GM23338 (cell line): Measurements from ENCODE around the gene MRPS11. TPM values are rescaled to one million over a fixed set of nuclear protein-coding genes. Genes with fewer than 3 reads are reported as not detected.

ENCODE experiments used
- ATAC-seq: fragments of 200-7000 bp; cut with Tn5 transposase; 3 replicates; pipeline ENCODE4 v1.9.1; 2020
- DNase-seq: peaks from one replicate; pipeline ENCODE4 v3.0.0-alpha.2; 2015; ENCODE audit warnings: low spot score
- H2AFZ ChIP-seq: fragments of 200-600 bp; sonication (generic); 2 replicates; pipeline ENCODE4 v1.8.0; 2016; ENCODE audit warnings: antibody characterized with exemption, mild to moderate bottlenecking, moderate library complexity
- H3F3A ChIP-seq: fragments of 200-600 bp; sonication (generic); replicated peaks from 2 replicates; pipeline ENCODE4 v1.8.0; 2017; ENCODE audit warnings: antibody characterized with exemption, mixed run types, low read depth
- H3K27ac ChIP-seq: fragments of 200-600 bp; sonication (generic); 2 replicates; pipeline ENCODE4 v1.6.1; 2016; ENCODE audit warnings: low read depth
- H3K27me3 ChIP-seq: fragments of 200-600 bp; sonication (generic); 2 replicates; pipeline ENCODE4 v1.8.0; 2016; ENCODE audit warnings: mild to moderate bottlenecking, mixed run types, moderate library complexity; ENCODE audit not compliant: insufficient read depth
- H3K36me3 ChIP-seq: fragments of 200-600 bp; sonication (generic); 2 replicates; pipeline ENCODE4 v1.8.0; 2016; ENCODE audit warnings: mild to moderate bottlenecking; ENCODE audit not compliant: insufficient read depth
- H3K4me1 ChIP-seq: fragments of 200-600 bp; sonication (generic); 2 replicates; pipeline ENCODE4 v1.8.0; 2016; ENCODE audit warnings: mild to moderate bottlenecking, moderate library complexity; ENCODE audit not compliant: insufficient read depth
- H3K4me2 ChIP-seq: fragments of 200-600 bp; sonication (generic); 2 replicates; pipeline ENCODE4 v1.7.1; 2017; ENCODE audit warnings: mixed run types
- H3K4me3 ChIP-seq: fragments of 200-600 bp; sonication (generic); 2 replicates; pipeline ENCODE4 v1.6.1; 2016; ENCODE audit warnings: mixed run types
- H3K79me2 ChIP-seq: fragments of 200-600 bp; sonication (generic); replicated peaks from 2 replicates; pipeline ENCODE4 v1.8.0; 2017; ENCODE audit warnings: mild to moderate bottlenecking; ENCODE audit not compliant: insufficient read depth
- H3K9me2 ChIP-seq: fragments of 200-600 bp; sonication (generic); 2 replicates; pipeline ENCODE4 v1.8.0; 2017; ENCODE audit not compliant: insufficient read depth
- H4K20me1 ChIP-seq: fragments of 200-600 bp; sonication (generic); replicated peaks from 2 replicates; pipeline ENCODE4 v1.8.0; 2017; ENCODE audit warnings: mild to moderate bottlenecking; ENCODE audit not compliant: insufficient read depth
- H3K27ac Mint-ChIP-seq: 2 replicates; pipeline ENCODE4 v1.8.0; 2020; ENCODE audit warnings: inconsistent platforms, mild to moderate bottlenecking, moderate library complexity, mixed read lengths
- H3K27me3 Mint-ChIP-seq: 3 replicates; pipeline ENCODE4 v1.8.0; 2022; ENCODE audit warnings: low read depth, mild to moderate bottlenecking, moderate library complexity, mixed read lengths, inconsistent platforms; ENCODE audit not compliant: insufficient read depth, poor library complexity
- H3K36me3 Mint-ChIP-seq: 3 replicates; pipeline ENCODE4 v1.8.0; 2021; ENCODE audit warnings: low read depth, mild to moderate bottlenecking, inconsistent platforms, moderate library complexity, mixed read lengths
- H3K4me1 Mint-ChIP-seq: 3 replicates; pipeline ENCODE4 v1.8.0; 2020; ENCODE audit warnings: mild to moderate bottlenecking, inconsistent platforms, mixed read lengths
- H3K4me3 Mint-ChIP-seq: 3 replicates; pipeline ENCODE4 v1.8.0; 2021; ENCODE audit warnings: moderate library complexity, mild to moderate bottlenecking, inconsistent platforms, mixed read lengths
- H3K9me3 Mint-ChIP-seq: 3 replicates; pipeline ENCODE4 v1.8.0; 2020; ENCODE audit warnings: moderate library complexity, mild to moderate bottlenecking, inconsistent platforms, mixed read lengths
- CTCF ChIP-seq, 2 experiments: fragments of 200-600 bp in 1 of 2; sonication (generic) in 1 of 2; conservative IDR thresholded peaks; 2 replicates each; pipeline versions ENCODE4 v1.5.1 to v1.6.1; 2016 to 2017; ENCODE audit warnings: antibody characterized with exemption in 2 of 2, low read depth in 2 of 2, mild to moderate bottlenecking in 2 of 2, moderate library complexity in 1 of 2
- ETS1 ChIP-seq: IDR thresholded peaks from 2 replicates; pipeline ENCODE4 v1.6.1; 2016; ENCODE audit warnings: antibody characterized with exemption
- EZH2 ChIP-seq: fragments of 200-600 bp; sonication (generic); IDR thresholded peaks from one replicate; pipeline ENCODE4 v1.8.0; 2017; ENCODE audit warnings: antibody characterized with exemption, mild to moderate bottlenecking, low read depth; ENCODE audit not compliant: unreplicated experiment
- EZH2phosphoT487 ChIP-seq: fragments of 200-600 bp; sonication (generic); IDR thresholded peaks from one replicate; pipeline ENCODE4 v1.8.1; 2018; ENCODE audit warnings: antibody characterized with exemption; ENCODE audit not compliant: unreplicated experiment
- JUNB ChIP-seq: IDR thresholded peaks from one replicate; pipeline ENCODE4 v1.6.1; 2016; ENCODE audit warnings: antibody characterized with exemption; ENCODE audit not compliant: unreplicated experiment
- NANOG ChIP-seq: IDR thresholded peaks from 2 replicates; pipeline ENCODE4 v1.6.1; 2016; ENCODE audit warnings: antibody characterized with exemption, borderline replicate concordance
- POLR2AphosphoS5 ChIP-seq: IDR thresholded peaks from 2 replicates; pipeline ENCODE4 v1.6.1; 2016; ENCODE audit warnings: antibody characterized with exemption, low read depth
- REST ChIP-seq: IDR thresholded peaks from one replicate; pipeline ENCODE4 v1.6.1; 2018; ENCODE audit warnings: antibody characterized with exemption; ENCODE audit not compliant: unreplicated experiment
- STAT1 ChIP-seq: IDR thresholded peaks from one replicate; pipeline ENCODE4 v1.6.1; 2016; ENCODE audit warnings: antibody characterized with exemption; ENCODE audit not compliant: unreplicated experiment
- ZNF114 ChIP-seq: fragments of 250-450 bp; sonication (Bioruptor Pico); IDR thresholded peaks from 2 replicates; pipeline ENCODE4 v1.5.0; 2020; ENCODE audit warnings: mild to moderate bottlenecking, moderate library complexity
- ZNF331 ChIP-seq: fragments of 250-450 bp; sonication (Bioruptor Pico); IDR thresholded peaks from 2 replicates; pipeline ENCODE4 v1.5.0; 2020; ENCODE audit warnings: low read depth, mild to moderate bottlenecking, moderate library complexity
- ZNF462 ChIP-seq: fragments of 250-450 bp; sonication (Bioruptor Pico); IDR thresholded peaks from 2 replicates; pipeline ENCODE4 v1.5.0; 2020; ENCODE audit warnings: mild to moderate bottlenecking, moderate library complexity
- polyA plus RNA-seq: library from polyadenylated mRNA; unstranded; fragments of >200 nt; fragmentation: Nextera tagmentation; extraction: Ambion mirVana; gene quantifications from 2 replicates; pipeline ENCODE4 v1.2.1, GENCODE V29; 2016
- total RNA-seq: library from RNA; depleted of rRNA; stranded (reverse); fragments of >200 nt; shearing (Covaris generic); gene quantifications from 2 replicates; pipeline ENCODE4 v1.2.3, GENCODE V29; 2014

The MRPS11 gene
- total and polyA plus RNA-seq, 2 experiments from 2014 or later = 35.8 to 57.9 TPM

- TF ChIP-seq ETS1 (no peak), EZH2 (no peak)
Measured at GRCh38 chr15:88509321-88509720, 41.8 kb downstream of the MRPS11 start (continued).

GRCh38 chr15:88509964-88510363 is 42.5 kb downstream of the MRPS11 start:
- no peak overlapping the region for H3K4me3 Mint-ChIP-seq
- H3K27me3 Mint-ChIP-seq = no peaks in the 10 kb centered on the region
- Histone ChIP-seq H3K36me3 (no peaks in the 10 kb centered on the region), H3K27me3 (peaks cover 10% of the 10 kb centered on the region; the same call in 1 of the 2 replicates), H3F3A (no peaks in the 10 kb centered on the region), H4K20me1 (no peaks in the 10 kb centered on the region), H3K27ac (no peak overlapping the region), H3K4me1 (peaks cover 3% of the 10 kb centered on the region), H3K4me2 (no peak overlapping the region), H3K9me2 (0 out of 2 replicates have a peak, but pooled peaks cover 3% of the 10 kb centered on the region), H3K79me2 (no peaks in the 10 kb centered on the region), H2AFZ (no peak overlapping the region), H3K4me3 (no peak overlapping the region)
- H3K4me1 Mint-ChIP-seq = peaks cover 3% of the 10 kb centered on the region
- peaks cover 16% of the 10 kb centered on the region; the same call in 1 of the 3 replicates for H3K36me3 Mint-ChIP-seq
- DNase-seq (no peak), ATAC-seq (no peak)
- H3K9me3 Mint-ChIP-seq = no peaks in the 10 kb centered on the region
- no peak overlapping the region for H3K27ac Mint-ChIP-seq
- TF ChIP-seq CTCF (conservative IDR thresholded peaks at IDR 0.05; ENCODE audit: low read depth in 2 of 2) (no peak), EZH2phosphoT487 (no peak), STAT1 (no peak), ETS1 (no peak), JUNB (no peak), ZNF331 (CRISPR knock-in tag) (no peak), EZH2 (no peak), REST (no peak), ZNF462 (CRISPR knock-in tag) (no peak), POLR2AphosphoS5 (no peak), ZNF114 (CRISPR knock-in tag) (no peak), NANOG (no peak)
